ENCODE data around the gene PPP1R27.

GRCh38 chr17:81842725-81843504, 8.1 kb upstream of the PPP1R27 start:
- TF ChIP-seq POLR2A (IDR thresholded peaks at IDR 0.05) = no peak
- no peak for TF ChIP-seq CTCF (IDR thresholded peaks at IDR 0.05)
